Neural crest cell (in vitro differentiated cells): ENCODE results near the gene DNAJB12. TPM values are rescaled to one million over a fixed set of nuclear protein-coding genes. Genes with fewer than 3 reads are reported as not detected.
A peak's percentile ranks its signal among the peaks of the same experiment; 100 is the strongest.

Source experiments
- DNase-seq: peaks from one replicate; pipeline ENCODE4 v3.0.0; 2021; ENCODE audit warnings: low read depth, mixed read lengths, low spot score
- H3K27ac Mint-ChIP-seq: one replicate; pipeline ENCODE4 v1.8.0; 2021; ENCODE audit warnings: mild to moderate bottlenecking, mixed read lengths; ENCODE audit not compliant: unreplicated experiment
- H3K27me3 Mint-ChIP-seq: 2 replicates; pipeline ENCODE4 v1.8.0; 2021; ENCODE audit warnings: low read depth, mild to moderate bottlenecking, mixed read lengths
- H3K36me3 Mint-ChIP-seq: 2 replicates; pipeline ENCODE4 v1.8.0; 2021; ENCODE audit warnings: low read depth, mild to moderate bottlenecking, mixed read lengths
- H3K4me1 Mint-ChIP-seq: 2 replicates; pipeline ENCODE4 v1.8.0; 2021; ENCODE audit warnings: mixed read lengths
- H3K4me3 Mint-ChIP-seq: one replicate; pipeline ENCODE4 v1.8.0; 2021; ENCODE audit warnings: mild to moderate bottlenecking, mixed read lengths
- H3K9me3 Mint-ChIP-seq: 2 replicates; pipeline ENCODE4 v1.8.0; 2021; ENCODE audit warnings: mixed read lengths
- CTCF ChIP-seq: fragments of 200-600 bp; sonication (generic); conservative IDR thresholded peaks from 2 replicates; pipeline ENCODE4 v1.5.0; 2021; ENCODE audit warnings: antibody characterized with exemption, mild to moderate bottlenecking
- total RNA-seq: library from RNA; stranded (reverse); gene quantifications from 2 replicates; pipeline ENCODE4 v1.2.1, GENCODE V29; 2021

DNAJB12 gene
- total RNA-seq, 1 donor from 2014 or later = 36.5 TPM

- H3K4me3 Mint-ChIP-seq = peak overlapping the region; percentile 8
- H3K27ac Mint-ChIP-seq = no peak overlapping the region
- no peak for DNase-seq
- TF ChIP-seq CTCF = no peak
- no peaks in the 10 kb centered on the region for H3K27me3 Mint-ChIP-seq
- peaks cover 35% of the 10 kb centered on the region for H3K4me1 Mint-ChIP-seq
- no peaks in the 10 kb centered on the region for H3K36me3 Mint-ChIP-seq
- H3K9me3 Mint-ChIP-seq = no peaks in the 10 kb centered on the region
Measured at GRCh38 chr10:72315611-72316385, 38.9 kb downstream of the DNAJB12 start.

- no peaks in the 10 kb centered on the region for H3K36me3 Mint-ChIP-seq
- TF ChIP-seq CTCF = no peak
- H3K4me3 Mint-ChIP-seq = no peak overlapping the region
- no peaks in the 10 kb centered on the region for H3K27me3 Mint-ChIP-seq
- H3K9me3 Mint-ChIP-seq = no peaks in the 10 kb centered on the region
- no peak for DNase-seq
- no peak overlapping the region for H3K27ac Mint-ChIP-seq
- peaks cover 28% of the 10 kb centered on the region for H3K4me1 Mint-ChIP-seq
Measured at GRCh38 chr10:72315054-72315453, 39.7 kb downstream of the DNAJB12 start.

GRCh38 chr10:72314263-72314662 lies 40.5 kb downstream of the DNAJB12 start:
- H3K9me3 Mint-ChIP-seq = no peaks in the 10 kb centered on the region
- no peak overlapping the region for H3K27ac Mint-ChIP-seq
- no peaks in the 10 kb centered on the region for H3K36me3 Mint-ChIP-seq
- H3K4me3 Mint-ChIP-seq = no peak overlapping the region
- H3K27me3 Mint-ChIP-seq = no peaks in the 10 kb centered on the region
- no peak for TF ChIP-seq CTCF
- no peak for DNase-seq
- H3K4me1 Mint-ChIP-seq = peaks cover 30% of the 10 kb centered on the region

- H3K27ac Mint-ChIP-seq = no peak overlapping the region
- no peak for TF ChIP-seq CTCF
- no peak for DNase-seq
- H3K36me3 Mint-ChIP-seq = no peaks in the 10 kb centered on the region
- no peaks in the 10 kb centered on the region for H3K27me3 Mint-ChIP-seq
- H3K9me3 Mint-ChIP-seq = no peaks in the 10 kb centered on the region
- peaks cover 24% of the 10 kb centered on the region for H3K4me1 Mint-ChIP-seq
- H3K4me3 Mint-ChIP-seq = no peak overlapping the region
Measured at GRCh38 chr10:72312865-72313391, 41.8 kb downstream of the DNAJB12 start.

- no peak for TF ChIP-seq CTCF
- Mint-ChIP-seq H3K27ac (no peak overlapping the region), H3K27me3 (no peaks in the 10 kb centered on the region), H3K9me3 (no peaks in the 10 kb centered on the region), H3K36me3 (no peaks in the 10 kb centered on the region), H3K4me3 (no peak overlapping the region), H3K4me1 (peaks cover 20% of the 10 kb centered on the region)
- no peak for DNase-seq
Measured at GRCh38 chr10:72311667-72312066, 43.1 kb downstream of the DNAJB12 start.
